HG03064 (cell line): ENCODE measurements around the gene EFHC2.

Experiments used
- ATAC-seq: cut with Tn5 transposase; IDR thresholded peaks from one replicate; pipeline ENCODE4 v1.9.1; 2021; ENCODE audit warnings: low read depth; ENCODE audit not compliant: unreplicated experiment

EFHC2 gene

DNA sequence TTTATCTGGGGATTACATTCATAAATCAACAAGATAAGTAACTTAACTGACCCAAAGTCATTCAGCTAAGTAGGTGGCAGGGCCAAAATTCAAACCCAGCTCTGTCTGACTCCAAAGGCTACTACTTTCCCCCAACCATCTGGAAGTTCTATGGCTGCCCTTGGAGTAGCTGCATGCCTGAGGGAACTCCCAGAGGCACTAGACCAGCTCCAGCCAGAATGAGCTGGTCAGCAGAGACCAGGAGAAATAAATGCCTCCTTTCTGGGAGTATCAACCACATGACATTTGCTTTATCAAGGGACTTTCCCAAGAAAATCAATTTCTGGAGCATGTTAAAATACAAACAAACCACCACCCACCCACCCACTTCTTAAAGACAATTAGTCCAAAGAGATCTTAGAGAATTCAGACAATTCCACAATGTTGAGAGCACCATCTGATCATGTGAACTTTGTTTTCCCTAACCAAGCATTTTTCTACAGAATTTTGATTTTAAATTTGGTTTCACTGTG is 180.5 kb downstream of the EFHC2 start:
- ATAC-seq, result no peak

DNA sequence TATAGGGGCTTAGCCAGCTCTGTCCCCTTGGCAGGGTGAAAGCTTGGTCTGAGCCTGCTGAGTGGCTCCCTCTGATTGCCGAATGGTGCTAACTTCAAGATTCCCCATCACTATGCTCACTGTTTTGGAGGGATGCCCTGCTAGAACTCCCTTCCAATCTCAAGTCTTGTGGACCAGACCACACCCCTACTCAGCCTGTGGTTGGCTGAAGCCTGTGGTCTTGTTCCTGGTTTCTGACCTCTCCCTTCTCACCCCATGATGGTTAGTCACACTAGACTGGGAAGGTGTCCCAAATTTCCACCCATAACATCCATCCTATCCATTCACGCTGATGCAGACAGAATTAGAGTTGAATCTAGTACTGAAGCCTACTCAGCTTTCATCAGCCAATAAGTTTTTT is 185.6 kb downstream of the EFHC2 start:
- no peak for ATAC-seq

DNA sequence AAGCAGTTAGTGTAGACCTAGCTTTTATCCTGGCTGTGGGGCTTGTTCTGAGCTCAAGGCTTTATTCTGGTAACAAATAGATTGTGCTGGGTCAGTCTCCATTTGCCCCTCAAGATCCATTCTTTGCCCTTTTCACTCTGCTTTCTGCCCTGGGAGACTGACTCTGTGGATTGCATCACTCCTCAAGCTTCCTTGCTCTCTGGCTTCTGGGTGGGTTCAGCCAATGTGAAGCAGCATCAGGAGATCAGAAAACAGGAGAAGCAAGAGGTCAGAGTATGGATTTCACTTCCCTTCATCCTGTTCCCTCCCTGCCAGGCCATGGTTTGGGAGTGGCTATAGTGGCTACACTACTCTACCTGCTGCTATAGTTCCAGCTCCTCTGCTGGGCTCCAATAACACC is 186.2 kb downstream of the EFHC2 start:
- ATAC-seq, result no peak

DNA sequence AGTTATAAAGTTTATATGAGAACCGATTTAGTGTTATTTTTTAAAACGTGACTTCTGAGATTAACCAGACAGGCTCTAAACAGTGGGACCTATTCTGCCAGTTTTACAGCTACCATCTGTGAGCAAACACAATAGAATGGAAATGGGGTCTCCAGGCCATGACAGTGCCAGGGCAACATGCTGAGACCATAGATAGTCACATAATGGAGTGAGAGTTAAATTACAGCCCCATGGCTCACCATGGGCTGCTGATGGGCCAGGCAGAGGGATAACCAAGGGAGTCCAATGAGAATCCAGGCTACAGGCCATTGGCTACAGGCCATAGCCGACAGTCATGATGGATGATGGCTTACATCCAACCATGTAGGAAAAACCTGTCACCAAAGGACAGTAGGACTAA is 186.7 kb downstream of the EFHC2 start:
- ATAC-seq, result no peak

DNA sequence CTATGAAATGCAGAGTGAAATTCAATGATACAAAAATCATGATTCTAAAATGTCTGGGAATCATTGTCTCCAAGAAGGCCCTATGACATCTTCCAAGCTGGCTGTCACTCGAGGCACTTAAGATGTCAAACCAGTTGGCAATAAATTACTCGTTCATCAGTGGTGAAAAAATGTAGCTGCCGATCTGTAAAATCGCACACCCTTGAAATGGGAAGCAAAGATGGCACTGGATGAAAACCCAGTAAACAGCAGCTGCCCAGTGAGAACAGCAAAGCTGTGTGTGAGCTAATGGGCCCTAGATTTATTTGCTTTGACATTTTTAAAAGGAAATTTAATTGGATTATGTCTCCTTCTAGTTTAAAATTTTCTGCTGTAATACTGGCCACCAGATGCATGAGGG is 188.3 kb downstream of the EFHC2 start:
- ATAC-seq, result no peak

DNA sequence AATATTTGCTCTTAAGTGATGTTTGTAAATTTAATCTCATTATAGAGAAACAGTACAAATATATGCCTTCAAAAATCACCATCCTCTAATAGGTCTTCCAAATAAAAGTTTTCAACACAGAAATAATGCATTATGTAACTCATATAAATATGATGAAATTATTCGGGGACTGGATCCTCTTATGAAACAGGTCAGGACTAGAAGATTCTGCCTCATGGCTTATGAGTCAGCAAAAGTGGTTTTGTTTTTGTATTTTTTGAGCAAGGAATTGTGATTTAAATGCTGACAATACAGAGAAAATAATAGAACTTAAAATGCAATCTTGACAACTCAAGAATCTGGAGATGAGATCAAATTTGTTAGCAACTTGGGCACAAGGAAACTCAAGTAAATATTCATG is 190.6 kb downstream of the EFHC2 start:
- no peak for ATAC-seq

DNA sequence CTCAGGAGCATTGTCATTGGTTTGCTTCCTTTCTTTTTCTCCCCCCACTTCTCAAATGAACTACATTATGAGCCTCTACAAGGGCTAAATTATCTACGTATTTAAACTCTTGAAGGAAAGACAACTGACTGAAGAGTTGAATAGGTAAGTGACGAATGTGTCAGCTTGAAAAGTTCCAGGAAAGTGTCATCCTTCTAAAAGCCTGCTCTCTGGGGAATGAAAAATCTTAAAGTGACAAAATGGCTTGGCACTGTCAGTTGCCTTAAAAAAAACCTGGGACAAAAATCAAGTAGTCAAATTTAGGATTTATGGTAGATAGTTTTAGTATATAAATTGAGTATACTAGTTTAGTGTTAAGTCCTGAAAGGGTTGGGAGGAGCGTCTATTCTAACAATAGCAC is 196.3 kb downstream of the EFHC2 start:
- ATAC-seq, result no peak

DNA sequence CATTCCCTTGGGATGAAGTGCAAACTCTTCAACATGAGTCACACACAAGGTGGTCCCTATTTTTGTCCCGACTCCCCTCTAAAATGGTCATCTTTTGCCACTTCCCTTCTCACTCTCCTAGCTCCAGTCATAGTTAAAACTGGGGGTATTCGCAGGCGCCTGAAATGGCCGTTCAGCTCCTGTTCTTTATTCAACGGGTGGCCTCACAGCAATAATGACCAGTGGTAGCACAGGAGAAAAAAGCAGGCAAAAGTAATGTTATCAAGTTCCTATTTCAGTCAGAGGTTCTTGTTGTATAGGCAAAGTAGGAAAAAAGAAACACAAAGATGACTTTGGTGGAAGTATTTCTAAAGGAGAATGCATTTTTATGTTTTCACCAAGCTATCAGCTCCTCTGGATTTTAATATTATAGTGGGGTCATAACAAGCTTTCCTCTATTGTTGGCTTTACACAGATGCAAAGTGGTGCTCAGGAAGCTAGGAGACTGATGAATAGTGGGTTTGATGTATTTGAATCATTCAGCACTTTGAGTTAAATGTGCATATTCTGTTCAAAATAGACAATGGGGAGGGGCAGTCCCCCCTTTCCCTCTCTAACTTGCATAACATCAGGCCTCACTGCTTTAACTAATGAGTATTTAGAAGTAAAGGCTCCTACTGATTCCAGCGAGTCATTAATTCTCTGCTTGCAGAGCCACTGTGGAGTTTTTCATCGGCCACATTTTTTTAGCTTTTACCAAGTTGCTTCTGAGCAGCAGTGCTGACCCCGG is 199.1 kb downstream of the EFHC2 start:
- no peak for ATAC-seq

DNA sequence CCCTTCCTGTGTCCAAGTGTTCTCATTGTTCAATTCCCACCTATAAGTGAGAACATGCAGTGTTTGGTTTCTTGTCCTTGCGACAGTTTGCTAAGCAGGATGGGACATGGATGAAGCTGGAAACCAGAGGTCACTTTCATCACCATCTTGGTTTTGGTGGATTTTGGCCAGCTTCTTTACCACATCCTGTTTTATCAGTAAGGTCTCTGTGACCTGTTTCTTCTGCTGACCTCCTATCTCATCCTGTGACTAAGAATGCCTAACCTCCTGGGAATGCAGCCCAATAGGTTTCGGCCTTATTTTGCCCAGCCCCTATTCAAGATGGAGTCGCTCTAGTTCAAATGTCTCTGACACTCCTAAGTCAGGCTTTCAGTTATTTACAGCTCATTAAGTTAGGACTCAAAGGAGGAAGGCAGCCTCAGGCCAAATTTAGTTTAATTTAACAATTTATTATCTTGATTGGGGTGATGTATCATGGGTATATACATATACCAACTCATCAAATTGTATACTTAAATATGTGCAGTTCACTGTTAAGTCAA is 200.3 kb downstream of the EFHC2 start:
- no peak for ATAC-seq

DNA sequence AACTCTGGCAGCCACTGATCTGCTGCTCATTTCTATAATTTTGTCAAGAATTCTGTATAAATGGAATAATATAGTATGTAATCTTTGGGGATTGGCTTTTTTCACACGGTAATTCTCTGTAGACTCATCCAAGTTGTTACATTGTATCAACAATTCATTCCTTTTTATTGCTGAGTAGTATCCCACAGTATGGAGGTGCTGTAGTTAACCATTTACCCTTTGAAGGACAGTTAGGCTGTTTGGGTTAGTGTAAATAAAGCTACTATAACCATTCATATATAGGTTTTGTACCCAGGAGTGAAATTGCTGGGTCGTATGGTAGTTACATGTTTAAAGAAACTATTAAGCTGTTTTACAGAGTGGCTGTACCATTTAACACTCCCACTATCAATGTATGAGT is 213.3 kb downstream of the EFHC2 start:
- ATAC-seq, result no peak

DNA sequence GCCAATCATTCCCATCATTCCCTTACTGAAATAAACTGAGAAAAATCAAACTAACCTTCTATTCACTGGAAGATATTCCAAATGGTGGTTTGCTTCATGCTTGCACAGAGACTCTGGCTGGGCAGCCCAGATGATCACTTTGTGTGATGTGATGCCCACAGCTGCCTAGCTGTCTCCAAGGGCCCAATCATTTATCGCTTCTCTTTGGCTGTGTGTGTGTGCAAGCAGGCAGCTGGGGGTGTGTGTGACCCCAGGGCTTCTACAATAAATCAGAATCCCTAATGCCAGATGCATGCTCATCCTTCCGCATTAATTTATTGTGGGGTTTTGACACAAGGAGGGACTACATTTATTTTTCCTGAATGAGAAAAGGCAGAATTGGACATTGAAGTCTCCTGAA is 230.1 kb downstream of the EFHC2 start:
- ATAC-seq, result no peak

DNA sequence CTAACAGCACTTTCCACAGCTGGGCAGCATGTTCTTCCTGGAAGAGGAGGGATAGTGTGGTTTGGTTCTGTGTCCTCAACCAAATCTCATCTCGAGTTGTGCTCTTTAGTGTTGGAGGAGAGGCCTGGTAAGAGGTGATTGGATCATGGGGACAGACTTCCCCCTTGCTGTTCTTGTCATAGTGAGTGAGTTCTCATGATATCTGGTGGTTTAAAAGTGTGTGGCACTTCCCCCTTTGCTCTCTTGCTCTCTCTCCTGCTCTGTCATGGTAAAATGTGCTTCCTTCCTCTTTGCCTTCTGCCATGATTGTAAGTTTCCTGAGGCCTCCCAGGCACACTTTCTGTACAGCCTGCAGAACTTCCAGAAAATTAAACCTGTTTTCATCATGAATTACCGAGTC is 236.6 kb downstream of the EFHC2 start:
- ATAC-seq, result no peak

DNA sequence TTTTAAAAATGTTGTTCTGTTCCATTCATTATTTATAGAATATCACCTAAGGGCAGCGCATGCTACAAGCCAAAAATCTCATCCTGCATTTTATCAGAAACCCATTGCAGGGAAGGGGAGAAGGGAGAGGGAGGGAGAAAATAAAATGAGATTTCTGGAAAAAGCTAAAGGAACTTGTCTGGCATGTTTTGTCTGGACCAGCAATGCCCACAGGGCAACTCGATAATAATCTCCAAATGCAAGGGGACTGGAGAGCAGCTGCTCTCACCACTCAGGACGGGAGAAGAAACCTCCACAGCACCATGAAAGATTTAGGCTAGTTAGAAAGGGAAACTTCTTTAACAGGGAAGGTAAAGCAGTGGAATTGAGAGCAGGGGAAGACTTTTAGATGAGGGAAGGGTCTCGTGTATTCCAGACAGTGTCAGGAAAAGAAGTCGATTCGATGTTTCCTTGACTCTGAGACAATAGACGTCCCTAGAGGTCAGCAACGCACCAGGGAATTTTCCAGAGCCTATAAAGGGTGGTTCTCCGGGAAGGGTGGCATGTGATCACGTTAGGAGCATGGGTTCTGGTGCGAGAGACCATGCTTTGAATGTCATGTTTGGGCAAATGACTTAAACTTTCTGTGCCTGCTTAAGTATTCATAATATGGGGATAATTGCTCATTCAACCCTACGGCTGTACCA is 238.1 kb downstream of the EFHC2 start:
- no peak for ATAC-seq

DNA sequence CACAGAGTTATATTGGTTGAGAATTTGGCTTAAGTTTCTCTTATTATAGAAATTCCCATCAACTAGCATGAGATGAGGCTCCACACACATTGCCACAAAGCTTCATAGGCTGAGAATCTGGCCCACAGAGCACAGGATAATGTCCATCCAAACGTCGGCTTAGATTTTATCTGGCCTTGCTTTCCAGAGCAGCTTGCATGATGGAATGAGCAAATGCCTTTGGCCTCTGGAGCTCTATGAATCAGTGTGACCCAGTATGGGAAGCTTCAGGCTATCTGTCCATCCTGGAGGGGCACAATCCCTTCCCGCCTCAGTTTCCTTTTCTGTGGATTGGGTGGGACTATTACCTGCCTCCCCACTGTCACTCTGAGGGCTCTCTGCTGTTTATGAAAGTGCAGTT is 238.8 kb downstream of the EFHC2 start:
- no peak for ATAC-seq

DNA sequence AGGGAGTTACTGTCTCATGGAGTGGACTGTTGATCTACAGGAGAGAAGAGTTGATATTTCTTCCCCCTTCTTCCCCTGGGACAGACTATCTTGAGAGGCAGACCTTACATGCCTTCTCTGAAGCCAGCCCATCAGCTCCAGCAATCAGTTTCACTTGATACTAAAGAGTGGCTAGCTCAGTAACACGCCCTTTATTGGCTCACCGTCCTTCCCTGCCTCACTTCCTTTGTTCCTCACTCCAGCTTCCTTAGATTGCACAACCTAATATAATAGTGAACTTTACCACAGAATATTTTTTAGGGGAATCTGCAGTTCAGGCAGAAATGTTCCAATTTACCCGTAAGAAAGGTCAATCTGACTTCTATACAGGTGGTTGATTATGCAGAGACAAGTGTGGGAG is 242.2 kb downstream of the EFHC2 start:
- no peak for ATAC-seq

DNA sequence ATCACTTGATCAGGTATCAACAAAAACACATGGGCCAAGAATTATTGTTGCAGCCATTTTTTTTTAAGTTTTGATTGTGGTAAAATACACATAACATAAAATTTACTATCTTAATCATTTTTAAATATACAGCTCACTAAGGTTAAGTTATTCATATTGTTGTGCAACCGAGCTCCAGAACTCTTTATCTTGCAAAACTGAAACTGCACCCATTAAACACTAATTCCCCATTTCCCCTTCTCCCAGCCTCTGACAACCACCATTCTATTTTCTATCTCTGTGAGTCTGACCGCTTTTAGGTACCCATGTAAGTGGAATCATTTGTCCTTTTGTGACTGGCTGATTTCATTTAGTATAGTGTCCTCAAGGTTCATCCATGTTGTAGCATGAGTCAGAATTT is 244.1 kb downstream of the EFHC2 start:
- ATAC-seq, result no peak
